GM12878 (cell line): Measurements from ENCODE around the gene NAV2. TPM values are rescaled to one million over a fixed set of nuclear protein-coding genes. Genes with fewer than 3 reads are reported as not detected.
A peak's percentile ranks its signal among the peaks of the same experiment; 100 is the strongest.

Source experiments
- ATF2 ChIP-seq: IDR thresholded peaks from 2 replicates; pipeline ENCODE4 v1.6.1; 2012; ENCODE audit warnings: low read length, inconsistent platforms
- BHLHE40 ChIP-seq, 2 experiments: fragments of 450-650 bp in 1 of 2; IDR thresholded peaks; 2 replicates each; pipeline ENCODE4 v1.6.1; 2011 to 2017; ENCODE audit warnings: low read depth in 2 of 2, borderline replicate concordance in 1 of 2, improper control_type of control experiment in 1 of 2, low read length in 1 of 2, mild to moderate bottlenecking in 1 of 2
- CBX5 ChIP-seq: sonication (generic); IDR thresholded peaks from 2 replicates; pipeline ENCODE4 v1.6.1; 2016; ENCODE audit warnings: low read depth, moderate library complexity, mild to moderate bottlenecking, inconsistent platforms
- CEBPB ChIP-seq, 2 experiments: fragments of 150-350 bp in 1 of 2; IDR thresholded peaks; 2 replicates each; pipeline ENCODE4 v1.6.1; 2012 to 2014; ENCODE audit warnings: low read depth in 2 of 2, low read length in 2 of 2, borderline replicate concordance in 1 of 2, inconsistent platforms in 1 of 2
- IRF5 ChIP-seq: fragments of 450-650 bp; IDR thresholded peaks from 2 replicates; pipeline ENCODE4 v1.6.1; 2017; ENCODE audit warnings: borderline replicate concordance
- MXI1 ChIP-seq: fragments of 150-350 bp; IDR thresholded peaks from 2 replicates; pipeline ENCODE4 v1.6.1; 2011; ENCODE audit warnings: low read depth, mild to moderate bottlenecking, inconsistent platforms, low read length, improper control_type of control experiment
- NFXL1 ChIP-seq: fragments of 450-650 bp; IDR thresholded peaks from 2 replicates; pipeline ENCODE4 v1.6.1; 2017; ENCODE audit warnings: antibody characterized with exemption, mild to moderate bottlenecking, borderline replicate concordance
- NKRF ChIP-seq: fragments of 450-650 bp; conservative IDR thresholded peaks from 2 replicates; pipeline ENCODE4 v1.6.1; 2017; ENCODE audit warnings: mild to moderate bottlenecking, moderate library complexity
- PML ChIP-seq: IDR thresholded peaks from 2 replicates; pipeline ENCODE4 v1.6.1; 2012; ENCODE audit warnings: low read length, inconsistent platforms
- POLR2AphosphoS2 ChIP-seq: IDR thresholded peaks from 2 replicates; pipeline ENCODE4 v1.6.1; 2011; ENCODE audit warnings: low read depth, mild to moderate bottlenecking, low read length, improper control_type of control experiment, moderate library complexity
- SIN3A ChIP-seq: IDR thresholded peaks from 2 replicates; pipeline ENCODE4 v1.6.1; 2012; ENCODE audit warnings: low read depth, low read length, improper control_type of control experiment
- SP1 ChIP-seq: IDR thresholded peaks from one replicate; pipeline ENCODE4 v1.6.1; 2011; ENCODE audit warnings: low read depth, low read length
- SRF ChIP-seq, 2 experiments: IDR thresholded peaks; 2 replicates each; pipeline ENCODE4 v1.6.1; 2011; ENCODE audit warnings: low read depth in 2 of 2, low read length in 2 of 2, mild to moderate bottlenecking in 1 of 2, moderate library complexity in 1 of 2
- TAF1 ChIP-seq: IDR thresholded peaks from 2 replicates; pipeline ENCODE4 v1.6.1; 2011; ENCODE audit warnings: mild to moderate bottlenecking, low read depth, low read length, borderline replicate concordance
- TARDBP ChIP-seq: IDR thresholded peaks from 2 replicates; pipeline ENCODE4 v1.6.1; 2016; ENCODE audit warnings: borderline replicate concordance
- ZNF622 ChIP-seq: fragments of 450-650 bp; IDR thresholded peaks from 2 replicates; pipeline ENCODE4 v1.6.1; 2017; ENCODE audit warnings: mild to moderate bottlenecking, inconsistent platforms
- ZNF687 ChIP-seq: fragments of 450-650 bp; IDR thresholded peaks from 2 replicates; pipeline ENCODE4 v1.6.1; 2017; ENCODE audit warnings: mild to moderate bottlenecking, moderate library complexity
- polyA plus RNA-seq, 11 experiments: library from polyadenylated mRNA; depleted of rRNA in 4 of 11; unstranded in 6 of 11; stranded (reverse) in 5 of 11; fragments of >200 nt; fragmentation: Nextera tagmentation in 4 of 11; fragmentation: Illumina TruSeq in 1 of 11; extraction: Ambion mirVana in 4 of 11; extraction: Trizol in 1 of 11; gene quantifications; 1 replicate in 1 of 11; 2 replicates in 10 of 11; pipeline versions ENCODE4 v1.2.1 to v1.2.3, GENCODE V29; 2011 to 2016; ENCODE audit warnings: inconsistent platforms in 2 of 11, missing spikeins in 2 of 11, low read depth in 1 of 11
- total RNA-seq, 4 experiments: library from RNA; depleted of rRNA in 3 of 4; stranded (reverse); fragments of >200 nt in 3 of 4; fragmentation: Illumina TruSeq in 1 of 4; extraction: Trizol in 1 of 4; gene quantifications; 2 replicates each; pipeline versions ENCODE4 v1.2.1 to v1.2.3, GENCODE V29; 2013 to 2021
- TF ChIP-seq, protein P1 (sequence below): fragments of 450-650 bp; IDR thresholded peaks from 2 replicates; pipeline ENCODE4 v1.6.1; 2017; ENCODE audit warnings: mild to moderate bottlenecking, moderate library complexity

NAV2 gene
- total and polyA plus RNA-seq, 10 of the 15 experiments (the other 5 are each of a cell fraction or from before 2014, with no cell fraction given): 0.35 to 6.1 (median 1.1) TPM

- TF ChIP-seq, protein P1, sequence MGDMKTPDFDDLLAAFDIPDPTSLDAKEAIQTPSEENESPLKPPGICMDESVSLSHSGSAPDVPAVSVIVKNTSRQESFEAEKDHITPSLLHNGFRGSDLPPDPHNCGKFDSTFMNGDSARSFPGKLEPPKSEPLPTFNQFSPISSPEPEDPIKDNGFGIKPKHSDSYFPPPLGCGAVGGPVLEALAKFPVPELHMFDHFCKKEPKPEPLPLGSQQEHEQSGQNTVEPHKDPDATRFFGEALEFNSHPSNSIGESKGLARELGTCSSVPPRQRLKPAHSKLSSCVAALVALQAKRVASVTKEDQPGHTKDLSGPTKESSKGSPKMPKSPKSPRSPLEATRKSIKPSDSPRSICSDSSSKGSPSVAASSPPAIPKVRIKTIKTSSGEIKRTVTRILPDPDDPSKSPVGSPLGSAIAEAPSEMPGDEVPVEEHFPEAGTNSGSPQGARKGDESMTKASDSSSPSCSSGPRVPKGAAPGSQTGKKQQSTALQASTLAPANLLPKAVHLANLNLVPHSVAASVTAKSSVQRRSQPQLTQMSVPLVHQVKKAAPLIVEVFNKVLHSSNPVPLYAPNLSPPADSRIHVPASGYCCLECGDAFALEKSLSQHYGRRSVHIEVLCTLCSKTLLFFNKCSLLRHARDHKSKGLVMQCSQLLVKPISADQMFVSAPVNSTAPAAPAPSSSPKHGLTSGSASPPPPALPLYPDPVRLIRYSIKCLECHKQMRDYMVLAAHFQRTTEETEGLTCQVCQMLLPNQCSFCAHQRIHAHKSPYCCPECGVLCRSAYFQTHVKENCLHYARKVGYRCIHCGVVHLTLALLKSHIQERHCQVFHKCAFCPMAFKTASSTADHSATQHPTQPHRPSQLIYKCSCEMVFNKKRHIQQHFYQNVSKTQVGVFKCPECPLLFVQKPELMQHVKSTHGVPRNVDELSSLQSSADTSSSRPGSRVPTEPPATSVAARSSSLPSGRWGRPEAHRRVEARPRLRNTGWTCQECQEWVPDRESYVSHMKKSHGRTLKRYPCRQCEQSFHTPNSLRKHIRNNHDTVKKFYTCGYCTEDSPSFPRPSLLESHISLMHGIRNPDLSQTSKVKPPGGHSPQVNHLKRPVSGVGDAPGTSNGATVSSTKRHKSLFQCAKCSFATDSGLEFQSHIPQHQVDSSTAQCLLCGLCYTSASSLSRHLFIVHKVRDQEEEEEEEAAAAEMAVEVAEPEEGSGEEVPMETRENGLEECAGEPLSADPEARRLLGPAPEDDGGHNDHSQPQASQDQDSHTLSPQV: no peak
- TF ChIP-seq IRF5 (no peak), NFXL1 (no peak), CEBPB (IDR thresholded peaks at IDR 0.05; ENCODE audit: borderline replicate concordance in 1 of 2, low read depth in 2 of 2, low read length in 2 of 2) (no peak), SRF (IDR thresholded peaks at IDR 0.05; ENCODE audit: low read depth in 2 of 2, low read length in 2 of 2) (no peak), ZNF622 (no peak), MXI1 (no peak), POLR2AphosphoS2 (no peak), SP1 (no peak), CBX5 (no peak), ATF2 (no peak), TAF1 (no peak), ZNF687 (no peak), BHLHE40 (IDR thresholded peaks at IDR 0.05; ENCODE audit: borderline replicate concordance in 1 of 2, low read depth in 2 of 2, low read length in 1 of 2) (peak; percentile 29 to 35; a peak in 1 of 4 replicates), TARDBP (no peak), SIN3A (no peak), PML (no peak), NKRF (no peak)
- TF ChIP-seq, all 136 proteins: peak for 9
Observed at GRCh38 chr11:19979519-19979845, 266.8 kb downstream of the NAV2 start (continued).
